Stimulated activated CD8-positive, alpha-beta memory T cell treated with anti-CD3 and anti-CD28 coated beads, Interleukin-2, amount 100 ng/mL, for 48 hours (primary cell): Measurements from ENCODE around the gene SGO2.
"Not testable (repeated sequence)": the region's sequence is repeated elsewhere in the genome, so short reads cannot be mapped to it uniquely, and the experiment has no call there.

ENCODE experiments used
- DNase-seq, 2 donors: peaks; one replicate each; pipeline ENCODE4 v3.0.0-alpha.2; 2020; ENCODE audit warnings: low read depth in 2 of 2

The SGO2 gene

GRCh38 chr2:200592406-200593075 is 66.5 kb downstream of the SGO2 start:
- no peak for DNase-seq

- DNase-seq, result no peak
Measured at GRCh38 chr2:200593905-200594304, 67.9 kb downstream of the SGO2 start.

- no peak for DNase-seq
Measured at GRCh38 chr2:200595913-200596312, 69.9 kb downstream of the SGO2 start.

GRCh38 chr2:200596774-200597570 is 71.0 kb downstream of the SGO2 start:
- DNase-seq, result no peak

GRCh38 chr2:200599206-200599605 is 73.2 kb downstream of the SGO2 start:
- no peak for DNase-seq

GRCh38 chr2:200600549-200601225 is 74.7 kb downstream of the SGO2 start:
- no peak for DNase-seq

- no peak for DNase-seq
Measured at GRCh38 chr2:200602584-200602983, 76.6 kb downstream of the SGO2 start.

GRCh38 chr2:200603972-200604371 is 78.0 kb downstream of the SGO2 start:
- no peak for DNase-seq

GRCh38 chr2:200604571-200605255 is 78.7 kb downstream of the SGO2 start:
- no peak for DNase-seq

GRCh38 chr2:200608341-200609027 is 82.5 kb downstream of the SGO2 start:
- DNase-seq, result no peak

GRCh38 chr2:200609028-200609614 is 83.1 kb downstream of the SGO2 start:
- no peak for DNase-seq

- not testable (repeated sequence) for DNase-seq
Measured at GRCh38 chr2:200610217-200610616, 84.2 kb downstream of the SGO2 start.

- DNase-seq, result no peak
Measured at GRCh38 chr2:200613692-200614091, 87.7 kb downstream of the SGO2 start.

GRCh38 chr2:200614249-200614648 is 88.2 kb downstream of the SGO2 start:
- no peak for DNase-seq

GRCh38 chr2:200615247-200615646 is 89.2 kb downstream of the SGO2 start:
- no peak for DNase-seq

- DNase-seq, result no peak
Measured at GRCh38 chr2:200616193-200616592, 90.2 kb downstream of the SGO2 start.

GRCh38 chr2:200616656-200617055 is 90.6 kb downstream of the SGO2 start:
- DNase-seq, result no peak

- no peak for DNase-seq
Measured at GRCh38 chr2:200617156-200618053, 91.4 kb downstream of the SGO2 start.

- no peak for DNase-seq
Measured at GRCh38 chr2:200618054-200618419, 92.0 kb downstream of the SGO2 start.

- no peak for DNase-seq
Measured at GRCh38 chr2:200618590-200619021, 92.6 kb downstream of the SGO2 start.
